ENCODE results near the gene MATCAP1.

The MATCAP1 gene

DNA sequence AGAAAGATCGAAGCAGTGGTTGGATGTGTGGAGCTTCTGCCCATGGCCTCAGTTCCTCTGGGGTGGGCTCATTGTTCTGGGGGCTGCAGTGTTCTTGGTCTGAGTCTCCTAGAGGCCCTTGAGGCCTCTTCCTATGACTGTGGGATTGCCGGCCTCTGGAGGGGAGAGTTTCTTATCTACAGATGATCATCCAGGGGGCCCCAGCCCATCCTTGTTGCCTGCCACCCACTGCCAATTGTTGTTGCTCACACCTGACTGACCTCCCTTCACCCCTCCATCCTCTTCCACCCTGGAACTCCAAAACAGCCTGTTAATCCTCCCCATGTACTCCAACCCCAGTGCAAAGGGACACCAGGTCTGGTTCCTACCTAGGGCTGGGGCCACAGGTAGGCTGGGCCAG is 38.8 kb downstream of the MATCAP1 start:
- TF ChIP-seq, protein P1, sequence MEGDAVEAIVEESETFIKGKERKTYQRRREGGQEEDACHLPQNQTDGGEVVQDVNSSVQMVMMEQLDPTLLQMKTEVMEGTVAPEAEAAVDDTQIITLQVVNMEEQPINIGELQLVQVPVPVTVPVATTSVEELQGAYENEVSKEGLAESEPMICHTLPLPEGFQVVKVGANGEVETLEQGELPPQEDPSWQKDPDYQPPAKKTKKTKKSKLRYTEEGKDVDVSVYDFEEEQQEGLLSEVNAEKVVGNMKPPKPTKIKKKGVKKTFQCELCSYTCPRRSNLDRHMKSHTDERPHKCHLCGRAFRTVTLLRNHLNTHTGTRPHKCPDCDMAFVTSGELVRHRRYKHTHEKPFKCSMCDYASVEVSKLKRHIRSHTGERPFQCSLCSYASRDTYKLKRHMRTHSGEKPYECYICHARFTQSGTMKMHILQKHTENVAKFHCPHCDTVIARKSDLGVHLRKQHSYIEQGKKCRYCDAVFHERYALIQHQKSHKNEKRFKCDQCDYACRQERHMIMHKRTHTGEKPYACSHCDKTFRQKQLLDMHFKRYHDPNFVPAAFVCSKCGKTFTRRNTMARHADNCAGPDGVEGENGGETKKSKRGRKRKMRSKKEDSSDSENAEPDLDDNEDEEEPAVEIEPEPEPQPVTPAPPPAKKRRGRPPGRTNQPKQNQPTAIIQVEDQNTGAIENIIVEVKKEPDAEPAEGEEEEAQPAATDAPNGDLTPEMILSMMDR (conservative IDR thresholded peaks at IDR 0.05; ENCODE audit: low read depth, low read length) = no peak

DNA sequence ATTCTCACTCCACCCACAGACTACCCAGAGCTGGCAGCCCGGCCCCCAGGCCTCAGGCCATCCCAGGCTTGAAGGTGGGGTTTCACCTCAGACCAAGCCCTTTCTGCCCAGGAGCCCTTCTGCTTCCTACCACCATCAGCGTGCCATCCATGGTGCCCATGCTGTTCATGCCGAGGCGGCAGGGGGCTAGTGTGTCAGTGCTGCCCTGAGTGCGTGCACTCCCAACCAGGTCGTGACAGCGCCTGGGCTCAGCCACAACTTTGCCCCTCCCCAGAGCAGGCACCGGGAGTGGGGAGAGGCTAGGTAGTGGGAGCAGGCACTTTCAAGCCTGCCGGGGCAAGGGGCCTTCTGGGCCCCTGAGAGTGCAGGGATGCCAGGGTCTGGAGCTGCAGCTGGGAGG is 41.4 kb downstream of the MATCAP1 start:
- H3K4me2 ChIP-seq = no peak overlapping the region
- TF ChIP-seq, protein P1 (conservative IDR thresholded peaks at IDR 0.05; ENCODE audit: low read depth, low read length) = no peak
- peaks cover 4% of the 10 kb centered on the region; the same call in 1 of the 2 replicates for H3K36me3 ChIP-seq (ENCODE audit: insufficient read depth)
- no peak overlapping the region for H3K4me3 ChIP-seq (IDR thresholded peaks at IDR 0.05; ENCODE audit: insufficient read depth, low read depth, low read length)
- no peaks in the 10 kb centered on the region for H3K79me2 ChIP-seq (ENCODE audit: insufficient read depth, low read depth)
- H3K27me3 ChIP-seq (ENCODE audit: insufficient read depth, low read depth) = no peaks in the 10 kb centered on the region
- no peak overlapping the region for H2AFZ ChIP-seq (ENCODE audit: low read depth)
- H3K9ac ChIP-seq = no peak overlapping the region
- no peaks in the 10 kb centered on the region for H3K4me1 ChIP-seq (ENCODE audit: low read depth, poor library complexity, severe bottlenecking)
- H3K27ac ChIP-seq = no peak overlapping the region
- H4K20me1 ChIP-seq (ENCODE audit: insufficient read depth) = no peaks in the 10 kb centered on the region

More for the DNA sequence above, 38.8 kb downstream of the MATCAP1 start:
- Histone ChIP-seq H3K4me2 (no peak overlapping the region), H3K4me1 (ENCODE audit: low read depth, poor library complexity, severe bottlenecking) (no peaks in the 10 kb centered on the region), H3K27me3 (ENCODE audit: insufficient read depth, low read depth) (no peaks in the 10 kb centered on the region), H3K36me3 (ENCODE audit: insufficient read depth) (peaks cover 4% of the 10 kb centered on the region; the same call in 1 of the 2 replicates), H3K27ac (no peak overlapping the region), H3K4me3 (IDR thresholded peaks at IDR 0.05; ENCODE audit: insufficient read depth, low read depth, low read length) (no peak overlapping the region), H2AFZ (ENCODE audit: low read depth) (no peak overlapping the region), H4K20me1 (ENCODE audit: insufficient read depth) (no peaks in the 10 kb centered on the region), H3K9ac (no peak overlapping the region), H3K79me2 (ENCODE audit: insufficient read depth, low read depth) (no peaks in the 10 kb centered on the region)

GRCh38 chr16:67141391-67141790 is 42.4 kb downstream of the MATCAP1 start:
- H3K4me1 ChIP-seq (ENCODE audit: low read depth, poor library complexity, severe bottlenecking) = no peaks in the 10 kb centered on the region
- H3K27ac ChIP-seq = no peak overlapping the region
- H3K4me3 ChIP-seq (IDR thresholded peaks at IDR 0.05; ENCODE audit: insufficient read depth, low read depth, low read length) = no peak overlapping the region

DNA sequence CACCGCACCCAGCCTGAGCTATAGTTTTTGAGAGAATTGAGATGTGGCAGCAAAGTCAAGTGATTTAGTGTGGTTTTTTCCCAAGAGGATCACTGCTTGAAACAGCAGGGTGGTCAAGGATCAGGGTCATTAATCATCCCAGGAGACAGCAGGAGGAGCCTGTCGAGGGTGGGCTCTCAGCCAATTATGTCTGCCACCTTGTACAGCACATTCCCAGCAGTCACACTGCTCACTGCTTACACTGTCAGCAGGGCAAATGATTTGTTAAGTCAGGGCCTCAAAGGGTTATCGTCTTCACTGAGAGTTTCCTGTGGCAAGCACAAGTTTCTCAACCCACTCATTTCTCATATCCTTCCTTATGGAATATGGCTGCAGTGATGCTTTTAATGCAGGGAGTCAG is 46.2 kb downstream of the MATCAP1 start:
- Histone ChIP-seq H3K4me2 (no peak overlapping the region), H3K27me3 (ENCODE audit: insufficient read depth, low read depth) (no peaks in the 10 kb centered on the region), H3K4me1 (ENCODE audit: low read depth, poor library complexity, severe bottlenecking) (no peaks in the 10 kb centered on the region), H2AFZ (ENCODE audit: low read depth) (no peak overlapping the region), H3K4me3 (IDR thresholded peaks at IDR 0.05; ENCODE audit: insufficient read depth, low read depth, low read length) (no peak overlapping the region), H3K27ac (no peak overlapping the region), H3K9ac (no peak overlapping the region), H3K36me3 (ENCODE audit: insufficient read depth) (no peaks in the 10 kb centered on the region), H4K20me1 (ENCODE audit: insufficient read depth) (no peaks in the 10 kb centered on the region), H3K79me2 (ENCODE audit: insufficient read depth, low read depth) (no peaks in the 10 kb centered on the region)
- TF ChIP-seq, protein P1 (conservative IDR thresholded peaks at IDR 0.05; ENCODE audit: low read depth, low read length) = no peak

More at GRCh38 chr16:67141391-67141790, 42.4 kb downstream of the MATCAP1 start:
- Histone ChIP-seq H3K4me2 (no peak overlapping the region), H4K20me1 (ENCODE audit: insufficient read depth) (no peaks in the 10 kb centered on the region), H3K36me3 (ENCODE audit: insufficient read depth) (peaks cover 4% of the 10 kb centered on the region; the same call in 1 of the 2 replicates), H3K9ac (no peak overlapping the region), H2AFZ (ENCODE audit: low read depth) (no peak overlapping the region), H3K27me3 (ENCODE audit: insufficient read depth, low read depth) (no peaks in the 10 kb centered on the region), H3K79me2 (ENCODE audit: insufficient read depth, low read depth) (no peaks in the 10 kb centered on the region)
- TF ChIP-seq, protein P1 (conservative IDR thresholded peaks at IDR 0.05; ENCODE audit: low read depth, low read length) = no peak

Measured in KMS-11 (cell line).